Measurements from ENCODE around the gene CFDP1.

Gene CFDP1

DNA sequence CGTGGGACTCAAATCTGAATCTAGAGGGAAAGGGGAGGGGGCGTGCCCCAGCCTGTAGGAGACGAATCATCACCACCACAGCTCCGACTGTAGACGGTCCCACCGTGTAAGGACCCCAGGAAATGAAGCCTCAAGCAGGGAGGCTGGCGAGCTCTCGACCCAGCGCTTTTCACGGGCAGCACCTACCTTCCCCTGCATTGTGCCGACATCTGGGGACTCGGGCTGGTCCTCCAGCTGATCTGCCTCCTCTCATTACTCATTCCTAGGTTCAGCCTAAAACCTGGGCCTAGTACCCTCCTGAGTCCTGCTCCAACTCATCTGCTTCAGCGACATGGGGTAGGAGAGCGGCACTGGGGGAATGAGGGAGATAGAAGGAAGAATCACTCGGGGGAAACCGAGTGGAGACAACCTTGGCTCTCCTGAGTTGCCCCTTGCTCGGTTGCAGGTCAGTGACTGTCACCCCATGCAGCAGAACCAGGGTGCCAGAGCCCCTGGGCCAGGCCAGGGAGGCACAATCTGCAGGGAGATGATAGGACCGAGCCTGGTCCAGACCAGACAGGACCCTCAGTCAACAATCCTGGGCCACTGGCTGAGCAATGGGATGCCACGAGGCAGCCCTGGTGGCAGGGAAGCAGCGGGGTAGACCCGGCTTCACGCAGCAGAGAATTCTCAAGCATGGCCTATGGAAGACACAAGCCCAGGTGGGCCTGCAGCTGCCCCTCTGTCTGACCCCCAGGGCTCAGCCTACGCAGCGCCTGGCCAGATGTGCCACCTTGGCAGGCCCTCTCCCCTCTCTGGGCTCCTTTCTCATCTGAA is 181.0 kb downstream of the CFDP1 start:
- TF ChIP-seq, protein P1, sequence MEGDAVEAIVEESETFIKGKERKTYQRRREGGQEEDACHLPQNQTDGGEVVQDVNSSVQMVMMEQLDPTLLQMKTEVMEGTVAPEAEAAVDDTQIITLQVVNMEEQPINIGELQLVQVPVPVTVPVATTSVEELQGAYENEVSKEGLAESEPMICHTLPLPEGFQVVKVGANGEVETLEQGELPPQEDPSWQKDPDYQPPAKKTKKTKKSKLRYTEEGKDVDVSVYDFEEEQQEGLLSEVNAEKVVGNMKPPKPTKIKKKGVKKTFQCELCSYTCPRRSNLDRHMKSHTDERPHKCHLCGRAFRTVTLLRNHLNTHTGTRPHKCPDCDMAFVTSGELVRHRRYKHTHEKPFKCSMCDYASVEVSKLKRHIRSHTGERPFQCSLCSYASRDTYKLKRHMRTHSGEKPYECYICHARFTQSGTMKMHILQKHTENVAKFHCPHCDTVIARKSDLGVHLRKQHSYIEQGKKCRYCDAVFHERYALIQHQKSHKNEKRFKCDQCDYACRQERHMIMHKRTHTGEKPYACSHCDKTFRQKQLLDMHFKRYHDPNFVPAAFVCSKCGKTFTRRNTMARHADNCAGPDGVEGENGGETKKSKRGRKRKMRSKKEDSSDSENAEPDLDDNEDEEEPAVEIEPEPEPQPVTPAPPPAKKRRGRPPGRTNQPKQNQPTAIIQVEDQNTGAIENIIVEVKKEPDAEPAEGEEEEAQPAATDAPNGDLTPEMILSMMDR (IDR thresholded peaks at IDR 0.05; ENCODE audit: insufficient read depth, low read depth, low read length, missing control alignments), result no peak
- DNase-seq (ENCODE audit: low read depth), result no peak
- no peak overlapping the region for H3K4me3 ChIP-seq (ENCODE audit: low read length)

GRCh38 chr16:75251280-75252048 is 181.8 kb downstream of the CFDP1 start, which contains the start of gene BCAR1:
Gene BCAR1, minus strand, starts transcription at chr16:75251624. Its CDS starts 142 bp downstream, at chr16:75251482.
- peak; percentile 89 for DNase-seq (ENCODE audit: low read depth)
- TF ChIP-seq, protein P1 (IDR thresholded peaks at IDR 0.05; ENCODE audit: insufficient read depth, low read depth, low read length, missing control alignments), result peak; percentile 2
- H3K4me3 ChIP-seq (ENCODE audit: low read length), result peak within 1 kb of the TSS; percentile 70

DNA sequence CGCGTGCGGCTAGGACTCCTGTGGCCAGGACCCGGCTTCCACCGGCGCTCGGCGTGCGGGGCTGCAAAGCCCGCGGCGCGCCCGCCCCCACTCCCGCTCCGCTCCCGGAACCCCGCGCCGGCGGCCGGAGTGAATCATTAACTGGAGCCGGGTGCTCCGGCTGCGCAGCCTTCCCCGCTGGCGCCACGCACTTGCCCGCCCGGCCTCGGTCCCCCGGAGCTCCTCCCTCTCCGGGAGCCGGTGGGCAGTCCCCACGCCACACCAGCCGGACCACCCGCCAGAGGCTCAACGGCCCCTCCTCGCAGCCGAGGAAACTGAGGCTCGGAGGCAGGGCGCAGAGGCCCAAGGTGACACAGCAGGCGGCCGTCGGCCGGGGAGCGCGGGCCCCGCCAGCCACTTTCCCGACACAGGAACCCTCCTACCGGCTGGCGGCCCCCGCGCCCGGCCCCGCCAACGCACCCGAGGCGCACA is 182.5 kb downstream of the CFDP1 start:
- peak overlapping the region; percentile 70 for H3K4me3 ChIP-seq (ENCODE audit: low read length)
- TF ChIP-seq, protein P1 (IDR thresholded peaks at IDR 0.05; ENCODE audit: insufficient read depth, low read depth, low read length, missing control alignments), result no peak
- DNase-seq (ENCODE audit: low read depth), result peak; percentile 56

- DNase-seq (ENCODE audit: low read depth), result no peak
- peak overlapping the region; percentile 70 for H3K4me3 ChIP-seq (ENCODE audit: low read length)
- TF ChIP-seq, protein P1 (IDR thresholded peaks at IDR 0.05; ENCODE audit: insufficient read depth, low read depth, low read length, missing control alignments), result no peak
These were observed 183.1 kb downstream of the CFDP1 start for GRCh38 chr16:75250089-75250808.

DNA sequence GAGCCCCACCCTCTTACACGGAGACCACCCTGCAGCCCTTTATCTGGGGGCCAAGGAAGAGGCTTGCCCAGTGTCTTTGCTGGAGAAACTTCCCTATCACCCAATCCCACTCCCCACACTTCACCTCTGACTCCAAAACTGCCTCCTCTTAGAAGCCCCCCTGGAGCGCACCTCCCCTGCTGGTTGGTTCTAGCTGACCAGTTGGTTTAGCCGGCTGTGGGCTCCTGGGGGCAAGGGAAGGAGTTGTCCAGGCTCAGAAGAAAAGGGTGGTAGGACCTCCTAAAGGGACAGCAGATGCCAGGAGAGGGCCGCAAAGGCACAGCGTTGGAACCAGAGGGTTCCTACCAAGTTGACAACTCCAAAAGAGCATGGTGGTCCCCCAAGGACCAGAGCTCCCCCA is 183.9 kb downstream of the CFDP1 start:
- no peak for DNase-seq (ENCODE audit: low read depth)
- TF ChIP-seq, protein P1 (IDR thresholded peaks at IDR 0.05; ENCODE audit: insufficient read depth, low read depth, low read length, missing control alignments), result no peak
- peak overlapping the region; percentile 2 for H3K4me3 ChIP-seq (ENCODE audit: low read length)

- DNase-seq (ENCODE audit: low read depth), result no peak
- TF ChIP-seq, protein P1 (IDR thresholded peaks at IDR 0.05; ENCODE audit: insufficient read depth, low read depth, low read length, missing control alignments), result no peak
- H3K4me3 ChIP-seq (ENCODE audit: low read length), result no peak overlapping the region
These were observed 184.5 kb downstream of the CFDP1 start for GRCh38 chr16:75248536-75249380.

All from epithelial cell of esophagus (primary cell).